ENCODE data around the gene ITGB7. TPM values are rescaled to one million over a fixed set of nuclear protein-coding genes. Genes with fewer than 3 reads are reported as not detected.

ITGB7 gene
- total and polyA plus RNA-seq, 9 of the 15 experiments (the other 6 are each of a cell fraction or from before 2014, with no cell fraction given) = 0.06 to 2.0 (median 0.67) TPM

DNA sequence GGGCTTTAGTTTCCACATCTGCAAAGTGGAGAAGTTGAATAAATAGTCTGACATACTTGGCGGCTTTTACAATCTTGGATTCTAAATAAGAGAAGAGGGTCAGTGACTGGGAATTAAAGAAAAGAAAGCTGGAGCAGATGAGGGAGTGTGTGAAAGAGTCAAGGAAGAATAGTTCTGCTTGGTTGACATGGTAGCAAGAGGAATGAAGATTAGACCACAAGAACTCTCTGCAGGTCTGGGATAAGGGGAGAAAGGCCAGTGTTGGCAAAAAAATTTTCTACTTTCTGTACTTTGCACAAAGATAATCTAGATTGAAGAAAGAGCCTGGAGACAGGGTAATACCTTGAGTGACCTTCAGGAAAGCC lies 5.9 kb downstream of the ITGB7 start (continued):
- TF ChIP-seq NR4A1 (CRISPR knock-in tag; IDR thresholded peaks at IDR 0.05) (no peak), NR4A1 (tag; IDR thresholded peaks at IDR 0.05) (no peak), PTRF (tag; IDR thresholded peaks at IDR 0.05) (no peak), CCNT2 (IDR thresholded peaks at IDR 0.05; ENCODE audit: borderline replicate concordance, extremely low read depth, insufficient read length, low read depth, low read length) (no peak), GABPA (tag; conservative IDR thresholded peaks at IDR 0.05; ENCODE audit: low read depth) (no peak), EZH2 (IDR thresholded peaks at IDR 0.05; ENCODE audit: borderline replicate concordance, low read depth, low read length) (no peak), HDGF (IDR thresholded peaks at IDR 0.05) (0 out of 2 replicates have a peak, but pooled peaks have one; percentile 34), ZC3H4 (CRISPR knock-in tag; IDR thresholded peaks at IDR 0.05; ENCODE audit: borderline replicate concordance) (no peak), ZNF212 (CRISPR knock-in tag; IDR thresholded peaks at IDR 0.05) (no peak), TSC22D4 (tag; IDR thresholded peaks at IDR 0.05) (no peak), KDM2B (CRISPR knock-in tag; IDR thresholded peaks at IDR 0.05) (no peak), KLF16 (IDR thresholded peaks at IDR 0.05) (peak; percentile 50; the same call in 1 of the 2 replicates), HMG20A (CRISPR knock-in tag; conservative IDR thresholded peaks at IDR 0.05) (no peak), ZBTB1 (CRISPR knock-in tag; IDR thresholded peaks at IDR 0.05; ENCODE audit: borderline replicate concordance, low read depth) (no peak), TCF3 (CRISPR knock-in tag; IDR thresholded peaks at IDR 0.05) (peak; percentile 80), ILF3 (IDR thresholded peaks at IDR 0.05; ENCODE audit: borderline replicate concordance) (no peak), TCFL5 (CRISPR knock-in tag; conservative IDR thresholded peaks at IDR 0.05) (no peak)
- TF ChIP-seq, protein P1, sequence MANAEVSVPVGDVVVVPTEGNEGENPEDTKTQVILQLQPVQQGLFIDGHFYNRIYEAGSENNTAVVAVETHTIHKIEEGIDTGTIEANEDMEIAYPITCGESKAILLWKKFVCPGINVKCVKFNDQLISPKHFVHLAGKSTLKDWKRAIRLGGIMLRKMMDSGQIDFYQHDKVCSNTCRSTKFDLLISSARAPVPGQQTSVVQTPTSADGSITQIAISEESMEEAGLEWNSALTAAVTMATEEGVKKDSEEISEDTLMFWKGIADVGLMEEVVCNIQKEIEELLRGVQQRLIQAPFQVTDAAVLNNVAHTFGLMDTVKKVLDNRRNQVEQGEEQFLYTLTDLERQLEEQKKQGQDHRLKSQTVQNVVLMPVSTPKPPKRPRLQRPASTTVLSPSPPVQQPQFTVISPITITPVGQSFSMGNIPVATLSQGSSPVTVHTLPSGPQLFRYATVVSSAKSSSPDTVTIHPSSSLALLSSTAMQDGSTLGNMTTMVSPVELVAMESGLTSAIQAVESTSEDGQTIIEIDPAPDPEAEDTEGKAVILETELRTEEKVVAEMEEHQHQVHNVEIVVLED (CRISPR knock-in tag; IDR thresholded peaks at IDR 0.05) = no peak
- TF ChIP-seq, protein P2, sequence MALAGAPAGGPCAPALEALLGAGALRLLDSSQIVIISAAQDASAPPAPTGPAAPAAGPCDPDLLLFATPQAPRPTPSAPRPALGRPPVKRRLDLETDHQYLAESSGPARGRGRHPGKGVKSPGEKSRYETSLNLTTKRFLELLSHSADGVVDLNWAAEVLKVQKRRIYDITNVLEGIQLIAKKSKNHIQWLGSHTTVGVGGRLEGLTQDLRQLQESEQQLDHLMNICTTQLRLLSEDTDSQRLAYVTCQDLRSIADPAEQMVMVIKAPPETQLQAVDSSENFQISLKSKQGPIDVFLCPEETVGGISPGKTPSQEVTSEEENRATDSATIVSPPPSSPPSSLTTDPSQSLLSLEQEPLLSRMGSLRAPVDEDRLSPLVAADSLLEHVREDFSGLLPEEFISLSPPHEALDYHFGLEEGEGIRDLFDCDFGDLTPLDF (CRISPR knock-in tag; IDR thresholded peaks at IDR 0.05) = no peak
- TF ChIP-seq, protein P3, sequence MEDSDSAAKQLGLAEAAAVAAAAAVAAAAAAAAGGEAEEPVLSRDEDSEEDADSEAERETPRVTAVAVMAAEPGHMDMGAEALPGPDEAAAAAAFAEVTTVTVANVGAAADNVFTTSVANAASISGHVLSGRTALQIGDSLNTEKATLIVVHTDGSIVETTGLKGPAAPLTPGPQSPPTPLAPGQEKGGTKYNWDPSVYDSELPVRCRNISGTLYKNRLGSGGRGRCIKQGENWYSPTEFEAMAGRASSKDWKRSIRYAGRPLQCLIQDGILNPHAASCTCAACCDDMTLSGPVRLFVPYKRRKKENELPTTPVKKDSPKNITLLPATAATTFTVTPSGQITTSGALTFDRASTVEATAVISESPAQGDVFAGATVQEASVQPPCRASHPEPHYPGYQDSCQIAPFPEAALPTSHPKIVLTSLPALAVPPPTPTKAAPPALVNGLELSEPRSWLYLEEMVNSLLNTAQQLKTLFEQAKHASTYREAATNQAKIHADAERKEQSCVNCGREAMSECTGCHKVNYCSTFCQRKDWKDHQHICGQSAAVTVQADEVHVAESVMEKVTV (CRISPR knock-in tag; IDR thresholded peaks at IDR 0.05) = no peak
- TF ChIP-seq, protein P4, sequence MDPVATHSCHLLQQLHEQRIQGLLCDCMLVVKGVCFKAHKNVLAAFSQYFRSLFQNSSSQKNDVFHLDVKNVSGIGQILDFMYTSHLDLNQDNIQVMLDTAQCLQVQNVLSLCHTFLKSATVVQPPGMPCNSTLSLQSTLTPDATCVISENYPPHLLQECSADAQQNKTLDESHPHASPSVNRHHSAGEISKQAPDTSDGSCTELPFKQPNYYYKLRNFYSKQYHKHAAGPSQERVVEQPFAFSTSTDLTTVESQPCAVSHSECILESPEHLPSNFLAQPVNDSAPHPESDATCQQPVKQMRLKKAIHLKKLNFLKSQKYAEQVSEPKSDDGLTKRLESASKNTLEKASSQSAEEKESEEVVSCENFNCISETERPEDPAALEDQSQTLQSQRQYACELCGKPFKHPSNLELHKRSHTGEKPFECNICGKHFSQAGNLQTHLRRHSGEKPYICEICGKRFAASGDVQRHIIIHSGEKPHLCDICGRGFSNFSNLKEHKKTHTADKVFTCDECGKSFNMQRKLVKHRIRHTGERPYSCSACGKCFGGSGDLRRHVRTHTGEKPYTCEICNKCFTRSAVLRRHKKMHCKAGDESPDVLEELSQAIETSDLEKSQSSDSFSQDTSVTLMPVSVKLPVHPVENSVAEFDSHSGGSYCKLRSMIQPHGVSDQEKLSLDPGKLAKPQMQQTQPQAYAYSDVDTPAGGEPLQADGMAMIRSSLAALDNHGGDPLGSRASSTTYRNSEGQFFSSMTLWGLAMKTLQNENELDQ (CRISPR knock-in tag; IDR thresholded peaks at IDR 0.05; ENCODE audit: borderline replicate concordance) = no peak
- TF ChIP-seq, protein P5, sequence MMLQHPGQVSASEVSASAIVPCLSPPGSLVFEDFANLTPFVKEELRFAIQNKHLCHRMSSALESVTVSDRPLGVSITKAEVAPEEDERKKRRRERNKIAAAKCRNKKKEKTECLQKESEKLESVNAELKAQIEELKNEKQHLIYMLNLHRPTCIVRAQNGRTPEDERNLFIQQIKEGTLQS (IDR thresholded peaks at IDR 0.05) = no peak
- TF ChIP-seq, protein P5 (CRISPR knock-in tag; conservative IDR thresholded peaks at IDR 0.05) = no peak
